ENCODE data around the gene RGMA.

DNA sequence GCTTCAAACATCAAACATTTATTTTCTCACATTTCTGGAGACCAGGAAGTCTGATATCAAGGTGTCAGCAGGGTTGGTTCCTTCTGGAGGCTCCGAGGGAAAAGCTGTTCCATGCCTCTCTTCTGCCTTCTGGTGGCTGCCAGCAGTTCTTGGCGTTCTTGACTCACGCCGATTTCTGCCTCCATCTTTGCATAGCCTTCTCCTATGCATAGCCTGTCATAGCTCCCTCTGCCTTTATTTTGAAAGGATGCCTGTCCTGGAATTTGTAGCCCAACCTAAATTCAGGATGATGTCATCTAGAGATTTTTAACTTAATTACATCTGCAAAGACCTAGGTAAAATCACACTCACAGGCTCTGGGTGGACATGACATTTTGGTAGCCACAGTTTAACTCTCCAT is 70.4 kb downstream of the RGMA start:
- TF ChIP-seq CTCF (IDR thresholded peaks at IDR 0.05; ENCODE audit: poor library complexity, severe bottlenecking), result peak; percentile 34
- no peak for TF ChIP-seq POLR2AphosphoS5 (IDR thresholded peaks at IDR 0.05)
- peak; percentile 11 for TF ChIP-seq RAD21 (conservative IDR thresholded peaks at IDR 0.05)
- no peak for TF ChIP-seq SMC3 (conservative IDR thresholded peaks at IDR 0.05; ENCODE audit: poor library complexity)
- no peak for TF ChIP-seq MXI1 (conservative IDR thresholded peaks at IDR 0.05; ENCODE audit: poor library complexity, severe bottlenecking)
- TF ChIP-seq EP300 (conservative IDR thresholded peaks at IDR 0.05; ENCODE audit: poor library complexity, severe bottlenecking), result no peak
- TF ChIP-seq, protein P1, sequence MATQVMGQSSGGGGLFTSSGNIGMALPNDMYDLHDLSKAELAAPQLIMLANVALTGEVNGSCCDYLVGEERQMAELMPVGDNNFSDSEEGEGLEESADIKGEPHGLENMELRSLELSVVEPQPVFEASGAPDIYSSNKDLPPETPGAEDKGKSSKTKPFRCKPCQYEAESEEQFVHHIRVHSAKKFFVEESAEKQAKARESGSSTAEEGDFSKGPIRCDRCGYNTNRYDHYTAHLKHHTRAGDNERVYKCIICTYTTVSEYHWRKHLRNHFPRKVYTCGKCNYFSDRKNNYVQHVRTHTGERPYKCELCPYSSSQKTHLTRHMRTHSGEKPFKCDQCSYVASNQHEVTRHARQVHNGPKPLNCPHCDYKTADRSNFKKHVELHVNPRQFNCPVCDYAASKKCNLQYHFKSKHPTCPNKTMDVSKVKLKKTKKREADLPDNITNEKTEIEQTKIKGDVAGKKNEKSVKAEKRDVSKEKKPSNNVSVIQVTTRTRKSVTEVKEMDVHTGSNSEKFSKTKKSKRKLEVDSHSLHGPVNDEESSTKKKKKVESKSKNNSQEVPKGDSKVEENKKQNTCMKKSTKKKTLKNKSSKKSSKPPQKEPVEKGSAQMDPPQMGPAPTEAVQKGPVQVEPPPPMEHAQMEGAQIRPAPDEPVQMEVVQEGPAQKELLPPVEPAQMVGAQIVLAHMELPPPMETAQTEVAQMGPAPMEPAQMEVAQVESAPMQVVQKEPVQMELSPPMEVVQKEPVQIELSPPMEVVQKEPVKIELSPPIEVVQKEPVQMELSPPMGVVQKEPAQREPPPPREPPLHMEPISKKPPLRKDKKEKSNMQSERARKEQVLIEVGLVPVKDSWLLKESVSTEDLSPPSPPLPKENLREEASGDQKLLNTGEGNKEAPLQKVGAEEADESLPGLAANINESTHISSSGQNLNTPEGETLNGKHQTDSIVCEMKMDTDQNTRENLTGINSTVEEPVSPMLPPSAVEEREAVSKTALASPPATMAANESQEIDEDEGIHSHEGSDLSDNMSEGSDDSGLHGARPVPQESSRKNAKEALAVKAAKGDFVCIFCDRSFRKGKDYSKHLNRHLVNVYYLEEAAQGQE (IDR thresholded peaks at IDR 0.05; ENCODE audit: borderline replicate concordance), result no peak

Data from neural cell (in vitro differentiated cells).